BE2C (cell line): ENCODE results near the gene ABHD12.

Experiments
- DNase-seq: peaks from one replicate; pipeline ENCODE4 v3.0.0-alpha.2; 2020
- H3K27me3 ChIP-seq: fragments of 250-450 bp; sonication (Bioruptor Pico); 2 replicates; pipeline ENCODE4 v1.5.1; 2020; ENCODE audit warnings: mild to moderate bottlenecking
- H3K36me3 ChIP-seq: fragments of 250-450 bp; sonication (Bioruptor Pico); 2 replicates; pipeline ENCODE4 v1.5.1; 2020; ENCODE audit warnings: mild to moderate bottlenecking
- H3K4me1 ChIP-seq: fragments of 250-450 bp; sonication (Bioruptor Pico); 2 replicates; pipeline ENCODE4 v1.5.1; 2020
- H3K4me3 ChIP-seq: 2 replicates; pipeline ENCODE4 v1.5.1; 2011; ENCODE audit warnings: low read depth, low read length
- H3K9me3 ChIP-seq: fragments of 250-450 bp; sonication (Bioruptor Pico); 2 replicates; pipeline ENCODE4 v1.5.1; 2020
- TF ChIP-seq, protein P1 (sequence below): IDR thresholded peaks from 2 replicates; pipeline ENCODE4 v1.5.1; 2012; ENCODE audit warnings: mild to moderate bottlenecking, low read depth, low read length

Gene ABHD12

DNA sequence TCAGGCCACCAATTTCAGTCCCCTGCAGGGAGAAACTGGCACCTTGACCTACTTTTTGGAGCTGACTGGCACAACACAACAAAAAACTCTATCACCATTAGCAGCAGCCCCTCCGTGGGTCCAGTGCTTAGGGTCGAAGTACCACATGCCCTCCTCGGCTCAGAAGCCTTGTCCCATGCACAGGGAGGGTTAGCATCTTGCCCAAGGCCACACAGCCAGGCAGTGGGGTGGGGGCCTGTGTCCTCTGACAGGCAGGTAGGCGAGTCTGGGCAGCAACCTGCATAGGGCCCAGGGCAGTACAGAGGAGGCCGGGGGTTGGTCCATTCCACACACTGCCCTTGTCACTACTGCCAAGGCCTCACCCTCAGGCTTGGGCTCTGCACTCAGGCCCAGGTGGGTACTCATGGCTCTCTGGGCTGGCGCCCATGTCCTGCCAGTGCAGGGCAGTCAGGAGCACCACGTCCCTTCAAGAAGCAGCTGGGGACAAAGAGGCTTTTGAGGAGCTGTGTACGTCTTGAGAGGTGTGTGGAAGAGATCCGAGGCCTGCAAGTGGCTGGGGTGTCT lies 89.2 kb downstream of the ABHD12 start:
- Histone ChIP-seq H3K4me3 (no peak overlapping the region), H3K36me3 (peaks cover 14% of the 10 kb centered on the region; the same call in 1 of the 2 replicates), H3K9me3 (no peaks in the 10 kb centered on the region), H3K4me1 (no peaks in the 10 kb centered on the region), H3K27me3 (no peaks in the 10 kb centered on the region)
- TF ChIP-seq, protein P1, sequence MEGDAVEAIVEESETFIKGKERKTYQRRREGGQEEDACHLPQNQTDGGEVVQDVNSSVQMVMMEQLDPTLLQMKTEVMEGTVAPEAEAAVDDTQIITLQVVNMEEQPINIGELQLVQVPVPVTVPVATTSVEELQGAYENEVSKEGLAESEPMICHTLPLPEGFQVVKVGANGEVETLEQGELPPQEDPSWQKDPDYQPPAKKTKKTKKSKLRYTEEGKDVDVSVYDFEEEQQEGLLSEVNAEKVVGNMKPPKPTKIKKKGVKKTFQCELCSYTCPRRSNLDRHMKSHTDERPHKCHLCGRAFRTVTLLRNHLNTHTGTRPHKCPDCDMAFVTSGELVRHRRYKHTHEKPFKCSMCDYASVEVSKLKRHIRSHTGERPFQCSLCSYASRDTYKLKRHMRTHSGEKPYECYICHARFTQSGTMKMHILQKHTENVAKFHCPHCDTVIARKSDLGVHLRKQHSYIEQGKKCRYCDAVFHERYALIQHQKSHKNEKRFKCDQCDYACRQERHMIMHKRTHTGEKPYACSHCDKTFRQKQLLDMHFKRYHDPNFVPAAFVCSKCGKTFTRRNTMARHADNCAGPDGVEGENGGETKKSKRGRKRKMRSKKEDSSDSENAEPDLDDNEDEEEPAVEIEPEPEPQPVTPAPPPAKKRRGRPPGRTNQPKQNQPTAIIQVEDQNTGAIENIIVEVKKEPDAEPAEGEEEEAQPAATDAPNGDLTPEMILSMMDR = no peak
- DNase-seq = no peak

DNA sequence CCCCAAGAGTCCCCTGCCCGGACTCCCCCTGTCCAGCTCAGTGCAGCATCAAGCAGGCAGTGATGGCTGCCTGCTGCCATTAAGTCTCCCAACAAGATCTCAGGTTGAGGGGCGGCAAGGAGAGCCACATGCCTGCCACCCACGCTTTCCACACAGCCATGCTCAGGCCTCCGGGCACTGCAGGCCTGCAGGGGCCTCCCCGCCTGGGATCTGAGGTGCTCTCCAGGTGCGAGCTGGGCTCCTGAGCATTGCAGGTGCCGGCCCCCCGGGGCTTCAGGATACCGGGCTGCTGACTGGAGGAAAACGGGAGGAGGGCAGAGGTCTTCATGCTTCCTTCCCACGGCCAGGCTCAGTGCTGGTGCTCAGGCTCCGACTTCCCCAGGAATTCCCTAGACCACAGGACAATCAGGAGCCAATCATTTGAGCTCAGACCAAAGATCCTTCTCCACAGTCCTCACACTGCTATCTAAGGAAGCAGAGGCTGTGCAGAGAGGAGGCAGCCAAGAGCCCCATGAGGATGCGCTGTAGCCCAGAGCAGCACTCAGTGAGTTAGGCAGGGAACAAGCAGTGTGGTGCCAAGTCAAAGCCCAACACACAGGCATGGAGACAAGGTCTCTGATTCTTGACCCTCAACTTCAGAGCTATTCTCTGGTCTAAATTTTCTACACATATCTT lies 90.0 kb downstream of the ABHD12 start:
- Histone ChIP-seq H3K36me3 (peaks cover 18% of the 10 kb centered on the region; the same call in 1 of the 2 replicates), H3K9me3 (no peaks in the 10 kb centered on the region), H3K4me1 (peaks cover 5% of the 10 kb centered on the region), H3K4me3 (no peak overlapping the region), H3K27me3 (no peaks in the 10 kb centered on the region)
- DNase-seq = no peak
- TF ChIP-seq, protein P1 = no peak

DNA sequence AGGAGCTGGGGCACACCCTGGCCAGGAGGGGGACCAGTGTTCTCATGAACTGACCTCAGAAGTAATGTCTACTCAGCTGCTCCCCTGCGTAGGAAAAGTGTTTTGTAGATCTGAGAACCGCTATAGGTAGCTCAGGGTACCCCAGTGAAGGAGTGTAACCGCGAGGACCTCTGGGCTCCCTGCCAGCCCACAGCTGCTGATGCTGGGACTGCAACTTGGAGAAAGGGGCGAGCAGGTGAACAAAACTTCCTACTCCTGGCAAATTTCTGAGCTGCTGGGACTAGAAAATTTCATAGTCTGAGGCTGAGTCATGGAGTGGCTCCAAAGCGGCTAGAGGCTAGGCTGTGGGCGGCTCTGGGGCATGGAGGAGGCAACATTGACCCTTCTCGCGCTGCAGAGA lies 90.8 kb downstream of the ABHD12 start:
- H3K36me3 ChIP-seq = peaks cover 18% of the 10 kb centered on the region; the same call in 1 of the 2 replicates
- H3K27me3 ChIP-seq = no peaks in the 10 kb centered on the region
- no peak overlapping the region for H3K4me3 ChIP-seq
- H3K9me3 ChIP-seq = no peaks in the 10 kb centered on the region
- H3K4me1 ChIP-seq = peaks cover 13% of the 10 kb centered on the region
- TF ChIP-seq, protein P1 = no peak
- DNase-seq = no peak

DNA sequence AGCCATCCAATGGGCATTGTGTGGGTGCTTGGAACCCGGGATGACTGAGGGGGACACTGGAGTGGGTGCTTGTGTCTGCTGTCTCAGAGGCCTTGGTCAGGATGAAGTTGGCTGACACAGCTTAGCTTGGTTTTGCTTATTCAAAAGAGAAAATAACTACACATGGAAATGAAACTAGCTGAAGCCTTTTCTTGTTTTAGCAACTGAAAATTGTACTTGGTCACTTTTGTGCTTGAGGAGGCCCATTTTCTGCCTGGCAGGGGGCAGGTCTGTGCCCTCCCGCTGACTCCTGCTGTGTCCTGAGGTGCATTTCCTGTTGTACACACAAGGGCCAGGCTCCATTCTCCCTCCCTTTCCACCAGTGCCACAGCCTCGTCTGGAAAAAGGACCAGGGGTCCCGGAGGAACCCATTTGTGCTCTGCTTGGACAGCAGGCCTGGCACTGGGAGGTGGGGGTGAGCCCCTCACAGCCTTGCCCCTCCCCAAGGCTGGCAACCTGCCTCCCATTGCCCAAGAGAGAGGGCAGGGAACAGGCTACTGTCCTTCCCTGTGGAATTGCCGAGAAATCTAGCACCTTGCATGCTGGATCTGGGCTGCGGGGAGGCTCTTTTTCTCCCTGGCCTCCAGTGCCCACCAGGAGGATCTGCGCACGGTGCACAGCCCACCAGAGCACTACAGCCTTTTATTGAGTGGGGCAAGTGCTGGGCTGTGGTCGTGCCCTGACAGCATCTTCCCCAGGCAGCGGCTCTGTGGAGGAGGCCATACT lies 93.3 kb downstream of the ABHD12 start:
- no peak for DNase-seq
- Histone ChIP-seq H3K27me3 (no peaks in the 10 kb centered on the region), H3K9me3 (no peaks in the 10 kb centered on the region), H3K4me3 (no peak overlapping the region), H3K4me1 (peaks cover 14% of the 10 kb centered on the region), H3K36me3 (peaks cover 23% of the 10 kb centered on the region; the same call in 1 of the 2 replicates)
- TF ChIP-seq, protein P1 = no peak

DNA sequence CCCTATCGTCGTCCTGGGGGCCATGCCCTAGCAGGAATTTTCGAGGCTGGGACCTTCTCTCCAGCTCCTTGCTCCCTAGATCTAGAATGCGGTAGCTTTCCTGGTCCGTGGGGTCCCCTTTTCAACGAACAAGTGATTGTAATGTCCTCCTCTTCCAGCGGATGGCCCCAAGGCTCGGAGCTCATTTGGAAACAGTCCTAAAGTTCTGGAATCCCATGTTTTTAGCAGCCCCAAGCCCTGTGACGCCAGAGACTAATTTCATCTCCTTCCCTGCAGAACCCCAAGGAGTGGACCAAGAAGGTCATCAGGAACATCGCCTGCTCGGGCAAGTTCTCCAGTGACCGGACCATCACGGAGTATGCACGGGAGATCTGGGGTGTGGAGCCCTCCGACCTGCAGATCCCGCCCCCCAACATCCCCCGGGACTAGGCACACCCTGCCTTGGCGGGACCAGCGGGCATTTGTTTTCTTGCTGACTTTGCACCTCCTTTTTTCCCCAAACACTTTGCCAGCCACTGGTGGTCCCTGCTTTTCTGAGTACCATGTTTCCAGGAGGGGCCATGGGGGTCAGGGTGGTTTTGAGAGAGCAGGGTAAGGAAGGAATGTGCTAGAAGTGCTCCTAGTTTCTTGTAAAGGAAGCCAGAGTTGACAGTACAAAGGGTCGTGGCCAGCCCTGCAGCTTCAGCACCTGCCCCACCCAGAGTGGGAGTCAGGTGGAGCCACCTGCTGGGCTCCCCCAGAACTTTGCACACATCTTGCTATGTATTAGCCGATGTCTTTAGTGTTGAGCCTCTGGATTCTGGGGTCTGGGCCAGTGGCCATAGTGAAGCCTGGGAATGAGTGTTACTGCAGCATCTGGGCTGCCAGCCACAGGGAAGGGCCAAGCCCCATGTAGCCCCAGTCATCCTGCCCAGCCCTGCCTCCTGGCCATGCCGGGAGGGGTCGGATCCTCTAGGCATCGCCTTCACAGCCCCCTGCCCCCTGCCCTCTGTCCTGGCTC lies 94.2 kb downstream of the ABHD12 start:
- peaks cover 18% of the 10 kb centered on the region for H3K36me3 ChIP-seq
- peak; percentile 55 for DNase-seq
- no peaks in the 10 kb centered on the region for H3K9me3 ChIP-seq
- TF ChIP-seq, protein P1 = peak; percentile 59
- peaks cover 17% of the 10 kb centered on the region for H3K4me1 ChIP-seq
- no peak overlapping the region for H3K4me3 ChIP-seq
- H3K27me3 ChIP-seq = no peaks in the 10 kb centered on the region
